T-cell (primary cell): ENCODE data around the gene ATP8A1. TPM values are rescaled to one million over a fixed set of nuclear protein-coding genes. Genes with fewer than 3 reads are reported as not detected.

Experiments used
- ATAC-seq, 4 experiments: fragments of 200-7000 bp in 3 of 4; fragments of 150-1000 bp in 1 of 4; cut with Tn5 transposase; replicated peaks in 1 of 4; 1 replicate in 3 of 4; 2 replicates in 1 of 4; pipeline ENCODE4 v1.10.0; 2021; ENCODE audit warnings: moderate library complexity in 3 of 4, mild to moderate bottlenecking in 2 of 4, moderate number of reproducible peaks in 1 of 4
- CTCF ChIA-PET, 2 donors: fragments of 300-600 bp; sonication (Branson Sonifier 250); formaldehyde crosslinking; loops; one replicate each; lab custom pipeline; 2022; ENCODE audit warnings: antibody characterized with exemption in 2 of 2; lab: Charles Lee
- POLR2A ChIA-PET, 2 donors: fragments of 300-600 bp; sonication (Branson Sonifier 250); formaldehyde crosslinking; loops; one replicate each; lab custom pipeline; 2022; ENCODE audit warnings: antibody characterized with exemption in 2 of 2; lab: Charles Lee
- DNase-seq, 35 experiments: peaks; one replicate each; pipeline versions ENCODE4 v3.0.0 to v3.0.0-alpha.2; 2013 to 2023
- H3K27ac ChIP-seq: one replicate; pipeline ENCODE4 v1.5.1; 2013; ENCODE audit warnings: low read length
- H3K27me3 ChIP-seq, 2 experiments: replicated peaks in 1 of 2; 1 replicate in 1 of 2; 2 replicates in 1 of 2; pipeline versions ENCODE4 v1.6.1 to v1.7.0; 2013; ENCODE audit warnings: low read length in 1 of 2, mixed read lengths in 1 of 2; ENCODE audit not compliant: control insufficient read depth in 2 of 2, insufficient read depth in 2 of 2; ENCODE audit errors: extremely low read depth in 1 of 2
- H3K36me3 ChIP-seq, 2 donors: 1 replicate in 1 of 2; 2 replicates in 1 of 2; pipeline versions ENCODE4 v1.6.1 to v1.7.0; 2013; ENCODE audit warnings: low read length in 1 of 2; ENCODE audit not compliant: control insufficient read depth in 2 of 2, insufficient read depth in 1 of 2; ENCODE audit errors: extremely low read depth in 1 of 2
- H3K4me1 ChIP-seq, 2 experiments: 1 replicate in 1 of 2; 2 replicates in 1 of 2; pipeline versions ENCODE4 v1.6.1 to v1.7.0; 2013; ENCODE audit warnings: low read length in 2 of 2, mixed read lengths in 1 of 2; ENCODE audit not compliant: insufficient read depth in 2 of 2, control insufficient read depth in 1 of 2; ENCODE audit errors: extremely low read depth in 1 of 2
- H3K4me3 ChIP-seq, 2 donors: 1 replicate in 1 of 2; 2 replicates in 1 of 2; pipeline versions ENCODE4 v1.5.1 to v1.7.0; 2013; ENCODE audit warnings: mild to moderate bottlenecking in 2 of 2, low read length in 1 of 2, moderate library complexity in 1 of 2; ENCODE audit not compliant: control insufficient read depth in 1 of 2; ENCODE audit errors: extremely low read depth in 1 of 2
- H3K9me3 ChIP-seq: 2 replicates; pipeline ENCODE4 v1.7.0; 2013
- H3K27ac Mint-ChIP-seq, 2 donors: one replicate each; pipeline ENCODE4 v1.8.0; 2020 to 2021; ENCODE audit warnings: mild to moderate bottlenecking in 2 of 2, mixed read lengths in 2 of 2
- H3K27me3 Mint-ChIP-seq, 2 donors: one replicate each; pipeline ENCODE4 v1.8.0; 2021 to 2022; ENCODE audit warnings: mixed read lengths in 2 of 2
- H3K36me3 Mint-ChIP-seq: one replicate; pipeline ENCODE4 v1.8.0; 2021; ENCODE audit warnings: mixed read lengths
- H3K4me1 Mint-ChIP-seq, 3 donors: one replicate each; pipeline ENCODE4 v1.8.0; 2020 to 2022; ENCODE audit warnings: mixed read lengths in 3 of 3, mild to moderate bottlenecking in 1 of 3
- H3K4me3 Mint-ChIP-seq, 3 donors: one replicate each; pipeline ENCODE4 v1.8.0; 2020 to 2022; ENCODE audit warnings: mild to moderate bottlenecking in 3 of 3, mixed read lengths in 3 of 3, moderate library complexity in 3 of 3
- H3K9me3 Mint-ChIP-seq, 3 donors: one replicate each; pipeline ENCODE4 v1.8.0; 2020 to 2022; ENCODE audit warnings: mixed read lengths in 3 of 3
- WGBS: methylation state at CpG from one replicate; pipeline ENCODE4 v1.1.5; 2013; ENCODE audit warnings: missing lambda C conversion rate; ENCODE audit not compliant: insufficient coverage; 5-methylcytosine and 5-hydroxymethylcytosine counted together
- total RNA-seq, 35 experiments: library from RNA in 6 of 35; stranded (reverse) in 6 of 35; fragments of 120-200 nt in 1 of 35; gene quantifications; one replicate each; pipeline versions ENCODE4 v1.2.1 to v1.2.4 and lab custom pipeline; 2013 to 2026

ATP8A1 gene
- total RNA-seq, 5 donors from 2014 or later (not counting 1 experiment from before 2014, with no cell fraction given) = 33.7 to 73.2 (median 47.8) TPM

- Mint-ChIP-seq H3K27me3 (peaks cover 12 to 30% of the 10 kb centered on the region in 2 donors), H3K4me1 (peaks cover 7 to 8% (median 7%) of the 10 kb centered on the region in 3 donors), H3K4me3 (no peak overlapping the region), H3K36me3 (no peaks in the 10 kb centered on the region), H3K9me3 (peaks cover 0 to under 1% (median 0%) of the 10 kb centered on the region in 3 donors), H3K27ac (no peak overlapping the region)
- ChIA-PET POLR2A (no interaction called here), CTCF (no interaction called here)
- Histone ChIP-seq H3K9me3 (no peaks in the 10 kb centered on the region), H3K4me1 (peaks cover 0 to 8% of the 10 kb centered on the region in 2 experiments), H3K27me3 (peaks cover 9% of the 10 kb centered on the region in 2 experiments), H3K4me3 (no peak overlapping the region), H3K27ac (no peak overlapping the region), H3K36me3 (no peaks in the 10 kb centered on the region)
- ATAC-seq (no peak), DNase-seq (no peak)
- 25% methylated on average over 2 of the region's 5 CpGs for WGBS
Observed at GRCh38 chr4:42391981-42392380, 264.9 kb downstream of the ATP8A1 start.

DNA sequence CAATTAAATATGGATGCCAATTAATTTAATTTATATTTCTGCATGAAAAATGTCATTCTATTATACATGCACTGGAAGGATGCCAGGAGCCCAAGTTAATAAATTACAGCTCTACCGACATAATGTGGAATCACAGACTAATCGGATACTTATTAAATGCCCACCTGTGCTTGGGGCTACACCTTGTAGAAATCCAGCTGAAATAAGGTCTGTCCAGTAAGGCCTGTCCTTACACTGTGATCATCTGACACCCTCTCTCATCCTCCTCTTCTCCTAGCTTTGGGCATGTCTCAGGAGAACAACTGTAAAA lies 265.6 kb downstream of the ATP8A1 start:
- H3K36me3 Mint-ChIP-seq = no peaks in the 10 kb centered on the region
- POLR2A ChIA-PET = no interaction called here
- H3K27ac Mint-ChIP-seq = no peak overlapping the region
- Histone ChIP-seq H3K27ac (no peak overlapping the region), H3K27me3 (peaks cover 2 to 5% of the 10 kb centered on the region in 2 experiments), H3K4me1 (peaks cover 0 to under 1% of the 10 kb centered on the region in 2 experiments), H3K9me3 (no peaks in the 10 kb centered on the region), H3K4me3 (no peak overlapping the region), H3K36me3 (no peaks in the 10 kb centered on the region)
- no peak for ATAC-seq
- CTCF ChIA-PET = no interaction called here
- H3K9me3 Mint-ChIP-seq = peaks cover 0 to 6% (median 0%) of the 10 kb centered on the region in 3 donors
- peaks cover under 1 to 1% (median under 1%) of the 10 kb centered on the region in 3 donors for H3K4me1 Mint-ChIP-seq
- peaks cover 10 to 23% of the 10 kb centered on the region in 2 donors for H3K27me3 Mint-ChIP-seq
- DNase-seq = no peak
- WGBS = 88% methylated on average over 2 of the region's 2 CpGs
- no peak overlapping the region for H3K4me3 Mint-ChIP-seq

DNA sequence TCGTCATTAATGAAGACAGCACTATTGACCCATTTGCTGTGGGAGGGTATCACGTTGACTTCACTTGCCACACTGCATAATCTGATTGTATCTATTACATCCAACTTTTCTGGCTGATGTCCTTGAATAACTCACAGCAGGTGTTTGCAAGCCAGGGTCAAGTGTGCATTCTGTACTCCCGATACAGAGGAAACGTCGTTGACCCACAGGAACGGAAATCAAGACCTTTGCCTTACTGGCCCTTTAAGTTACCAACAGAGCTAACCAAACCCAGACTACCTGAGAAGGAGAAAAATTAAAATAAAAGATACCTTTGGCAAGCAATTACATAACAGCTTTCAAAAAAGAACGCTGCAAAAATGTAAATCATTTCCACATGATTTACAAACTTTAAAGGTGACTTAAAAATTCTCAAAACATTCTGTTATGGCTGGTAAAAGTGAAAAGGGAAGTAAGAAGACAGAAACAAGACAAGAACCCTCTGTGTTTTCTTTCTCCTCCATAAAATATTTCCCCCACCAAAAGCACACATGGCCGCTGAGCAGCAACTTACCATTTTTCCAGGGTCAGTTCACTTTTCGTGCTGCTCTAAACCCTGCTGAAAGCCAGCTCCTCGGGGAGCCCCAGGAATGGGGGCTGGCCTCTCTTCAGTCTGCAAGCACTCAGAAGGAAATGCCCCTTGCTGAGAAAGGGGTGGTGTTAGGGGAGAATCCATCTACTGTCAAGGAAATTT lies 266.1 kb downstream of the ATP8A1 start:
- ATAC-seq = no peak
- WGBS = 60% methylated on average over 1 of the region's 10 CpGs
- Histone ChIP-seq H3K4me3 (no peak overlapping the region), H3K4me1 (no peaks in the 10 kb centered on the region), H3K36me3 (no peaks in the 10 kb centered on the region), H3K9me3 (no peaks in the 10 kb centered on the region), H3K27me3 (peaks cover 0 to 5% of the 10 kb centered on the region in 2 experiments), H3K27ac (no peak overlapping the region)
- ChIA-PET CTCF (no interaction called here), POLR2A (no interaction called here)
- Mint-ChIP-seq H3K27ac (no peak overlapping the region), H3K4me1 (no peaks in the 10 kb centered on the region), H3K36me3 (no peaks in the 10 kb centered on the region), H3K9me3 (peaks cover 0 to 6% (median 0%) of the 10 kb centered on the region in 3 donors), H3K27me3 (peaks cover 12 to 21% of the 10 kb centered on the region in 2 donors), H3K4me3 (no peak overlapping the region)
- no peak for DNase-seq

- peaks cover 0 to 3% of the 10 kb centered on the region in 2 experiments for H3K27me3 ChIP-seq
- no CpG with 5 or more reads among the region's 1 CpG for WGBS
- ChIA-PET POLR2A (no interaction called here), CTCF (interaction anchor here in 1 of 2 donors (0.6 kb wide), 1 partner anchor 1587 kb away, joined by 4 read pairs; no protein-coding TSS in a partner anchor)
- H3K4me3 ChIP-seq = no peak overlapping the region
- ATAC-seq (no peak), DNase-seq (no peak)
- H3K27ac ChIP-seq = no peak overlapping the region
- H3K4me1 ChIP-seq = no peaks in the 10 kb centered on the region
- Mint-ChIP-seq H3K9me3 (peaks cover 0 to 6% (median 0%) of the 10 kb centered on the region in 3 donors), H3K27me3 (peaks cover 14 to 24% of the 10 kb centered on the region in 2 donors), H3K4me3 (no peak overlapping the region), H3K36me3 (no peaks in the 10 kb centered on the region), H3K4me1 (no peaks in the 10 kb centered on the region), H3K27ac (no peak overlapping the region)
- no peaks in the 10 kb centered on the region for H3K9me3 ChIP-seq
- no peaks in the 10 kb centered on the region for H3K36me3 ChIP-seq
Observed at GRCh38 chr4:42385516-42385915, 271.4 kb downstream of the ATP8A1 start.

GRCh38 chr4:42381666-42382065 lies 275.2 kb downstream of the ATP8A1 start:
- no CpG with 5 or more reads among the region's 2 CpGs for WGBS
- Histone ChIP-seq H3K4me1 (no peaks in the 10 kb centered on the region), H3K36me3 (no peaks in the 10 kb centered on the region), H3K27ac (no peak overlapping the region), H3K4me3 (no peak overlapping the region), H3K27me3 (peaks cover 0 to 6% of the 10 kb centered on the region in 2 experiments), H3K9me3 (no peaks in the 10 kb centered on the region)
- no peaks in the 10 kb centered on the region for H3K4me1 Mint-ChIP-seq
- ChIA-PET CTCF (no interaction called here), POLR2A (no interaction called here)
- peaks cover 0 to 3% (median 0%) of the 10 kb centered on the region in 3 donors for H3K9me3 Mint-ChIP-seq
- H3K36me3 Mint-ChIP-seq = no peaks in the 10 kb centered on the region
- H3K27ac Mint-ChIP-seq = no peak overlapping the region
- peaks cover 23 to 29% of the 10 kb centered on the region in 2 donors for H3K27me3 Mint-ChIP-seq
- no peak overlapping the region for H3K4me3 Mint-ChIP-seq
- DNase-seq (no peak), ATAC-seq (no peak)

- no peaks in the 10 kb centered on the region for H3K36me3 Mint-ChIP-seq
- no peaks in the 10 kb centered on the region for H3K36me3 ChIP-seq
- H3K4me3 ChIP-seq = no peak overlapping the region
- no peaks in the 10 kb centered on the region for H3K9me3 Mint-ChIP-seq
- H3K27me3 Mint-ChIP-seq = peaks cover 27 to 32% of the 10 kb centered on the region in 2 donors
- H3K27ac Mint-ChIP-seq = no peak overlapping the region
- ChIA-PET POLR2A (interaction anchor here in 1 of 2 donors (0.6 kb wide), 1 partner anchor 16 kb away, joined by 5 read pairs; no protein-coding TSS in a partner anchor), CTCF (no interaction called here)
- H3K4me1 ChIP-seq = no peaks in the 10 kb centered on the region
- no peaks in the 10 kb centered on the region for H3K9me3 ChIP-seq
- no peak for DNase-seq
- ATAC-seq = no peak
- WGBS = no CpG with 5 or more reads among the region's 4 CpGs
- no peak overlapping the region for H3K27ac ChIP-seq
- peaks cover 0 to 5% of the 10 kb centered on the region in 2 experiments for H3K27me3 ChIP-seq
- H3K4me3 Mint-ChIP-seq = no peak overlapping the region
- H3K4me1 Mint-ChIP-seq = no peaks in the 10 kb centered on the region
Observed at GRCh38 chr4:42377497-42377896, 279.4 kb downstream of the ATP8A1 start.
